ENCODE results near the gene C1orf53.
"Not testable (repeated sequence)": the region's sequence is repeated elsewhere in the genome, so short reads cannot be mapped to it uniquely, and the experiment has no call there.

Gene C1orf53

DNA sequence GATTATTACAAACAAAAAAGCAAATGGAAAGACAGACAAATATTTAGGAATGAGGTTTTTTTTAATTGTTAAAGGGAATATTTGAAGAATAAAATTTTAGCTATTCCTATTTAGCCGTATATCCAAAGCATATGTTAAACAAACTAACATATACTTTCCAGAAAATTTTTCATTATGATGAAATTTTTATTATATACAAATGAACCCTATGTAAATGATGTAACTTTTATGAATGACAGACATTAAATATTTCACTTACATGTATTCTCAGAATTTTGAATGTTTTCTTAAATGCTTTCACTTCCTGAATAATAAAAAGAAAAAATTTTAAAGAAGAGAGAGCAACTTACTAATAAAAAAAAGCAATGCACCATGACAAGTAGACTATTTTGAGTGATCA is 30.6 kb downstream of the C1orf53 start:
- H4K20me1 ChIP-seq (ENCODE audit: insufficient read depth, low read length) = no peaks in the 10 kb centered on the region
- no peaks in the 10 kb centered on the region for H3K9me3 ChIP-seq (ENCODE audit: insufficient read depth, low read length)
- H3K36me3 ChIP-seq (replicated peaks; ENCODE audit: low read depth, low read length) = no peaks in the 10 kb centered on the region
- peaks cover 17% of the 10 kb centered on the region for H3K4me1 ChIP-seq (ENCODE audit: low read length)
- peaks cover 23% of the 10 kb centered on the region for H3K27me3 ChIP-seq (ENCODE audit: low read depth, low read length)
- H3K27ac ChIP-seq (ENCODE audit: low read length) = no peak overlapping the region
- H3K79me2 ChIP-seq (ENCODE audit: low read length) = no peaks in the 10 kb centered on the region
- H3K9ac ChIP-seq (ENCODE audit: low read length) = no peak overlapping the region
- H2AFZ ChIP-seq (ENCODE audit: low read depth, low read length) = no peak overlapping the region
- TF ChIP-seq, protein P1, sequence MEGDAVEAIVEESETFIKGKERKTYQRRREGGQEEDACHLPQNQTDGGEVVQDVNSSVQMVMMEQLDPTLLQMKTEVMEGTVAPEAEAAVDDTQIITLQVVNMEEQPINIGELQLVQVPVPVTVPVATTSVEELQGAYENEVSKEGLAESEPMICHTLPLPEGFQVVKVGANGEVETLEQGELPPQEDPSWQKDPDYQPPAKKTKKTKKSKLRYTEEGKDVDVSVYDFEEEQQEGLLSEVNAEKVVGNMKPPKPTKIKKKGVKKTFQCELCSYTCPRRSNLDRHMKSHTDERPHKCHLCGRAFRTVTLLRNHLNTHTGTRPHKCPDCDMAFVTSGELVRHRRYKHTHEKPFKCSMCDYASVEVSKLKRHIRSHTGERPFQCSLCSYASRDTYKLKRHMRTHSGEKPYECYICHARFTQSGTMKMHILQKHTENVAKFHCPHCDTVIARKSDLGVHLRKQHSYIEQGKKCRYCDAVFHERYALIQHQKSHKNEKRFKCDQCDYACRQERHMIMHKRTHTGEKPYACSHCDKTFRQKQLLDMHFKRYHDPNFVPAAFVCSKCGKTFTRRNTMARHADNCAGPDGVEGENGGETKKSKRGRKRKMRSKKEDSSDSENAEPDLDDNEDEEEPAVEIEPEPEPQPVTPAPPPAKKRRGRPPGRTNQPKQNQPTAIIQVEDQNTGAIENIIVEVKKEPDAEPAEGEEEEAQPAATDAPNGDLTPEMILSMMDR (IDR thresholded peaks at IDR 0.05; ENCODE audit: low read depth, low read length) = no peak
- TF ChIP-seq EZH2phosphoT487 (IDR thresholded peaks at IDR 0.05; ENCODE audit: low read depth) = no peak
- H3K4me2 ChIP-seq (ENCODE audit: low read length) = peak overlapping the region; percentile 42; the same call in 1 of the 2 replicates
- no peak overlapping the region for H3K4me3 ChIP-seq (ENCODE audit: low read length)

DNA sequence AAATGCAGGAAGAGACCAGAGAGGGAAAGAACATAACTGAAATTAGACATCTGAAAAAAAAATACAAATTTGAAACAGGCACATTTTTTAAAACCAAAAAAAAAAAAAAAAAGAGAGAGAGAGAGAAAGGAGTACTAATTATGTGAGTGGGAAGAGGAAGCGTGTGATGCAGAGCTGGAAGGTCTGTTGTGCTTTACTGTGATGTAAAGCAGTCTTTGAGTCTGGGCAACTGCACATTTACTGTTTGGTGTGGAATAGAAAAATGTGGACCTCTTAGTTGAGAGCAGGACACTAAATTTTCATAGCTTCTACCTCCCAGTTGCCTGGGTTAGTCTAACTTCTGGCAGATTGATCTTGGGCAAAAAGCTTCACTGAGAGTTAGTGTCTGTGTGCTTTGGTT is 31.2 kb downstream of the C1orf53 start:
- H3K4me3 ChIP-seq (ENCODE audit: low read length) = 0 out of 2 replicates have a peak overlapping the region, but pooled peaks have one; percentile 7
- peaks cover 12% of the 10 kb centered on the region for H3K4me1 ChIP-seq (ENCODE audit: low read length)
- no peaks in the 10 kb centered on the region for H3K79me2 ChIP-seq (ENCODE audit: low read length)
- H3K27me3 ChIP-seq (ENCODE audit: low read depth, low read length) = peaks cover 24% of the 10 kb centered on the region
- TF ChIP-seq EZH2phosphoT487 (IDR thresholded peaks at IDR 0.05; ENCODE audit: low read depth) = no peak
- TF ChIP-seq, protein P1 (IDR thresholded peaks at IDR 0.05; ENCODE audit: low read depth, low read length) = no peak
- peak overlapping the region; percentile 35; the same call in 1 of the 2 replicates for H2AFZ ChIP-seq (ENCODE audit: low read depth, low read length)
- H3K9me3 ChIP-seq (ENCODE audit: insufficient read depth, low read length) = no peaks in the 10 kb centered on the region
- no peak overlapping the region for H3K27ac ChIP-seq (ENCODE audit: low read length)
- H4K20me1 ChIP-seq (ENCODE audit: insufficient read depth, low read length) = no peaks in the 10 kb centered on the region
- no peak overlapping the region for H3K9ac ChIP-seq (ENCODE audit: low read length)
- H3K36me3 ChIP-seq (replicated peaks; ENCODE audit: low read depth, low read length) = no peaks in the 10 kb centered on the region
- peak overlapping the region; percentile 42 for H3K4me2 ChIP-seq (ENCODE audit: low read length)

DNA sequence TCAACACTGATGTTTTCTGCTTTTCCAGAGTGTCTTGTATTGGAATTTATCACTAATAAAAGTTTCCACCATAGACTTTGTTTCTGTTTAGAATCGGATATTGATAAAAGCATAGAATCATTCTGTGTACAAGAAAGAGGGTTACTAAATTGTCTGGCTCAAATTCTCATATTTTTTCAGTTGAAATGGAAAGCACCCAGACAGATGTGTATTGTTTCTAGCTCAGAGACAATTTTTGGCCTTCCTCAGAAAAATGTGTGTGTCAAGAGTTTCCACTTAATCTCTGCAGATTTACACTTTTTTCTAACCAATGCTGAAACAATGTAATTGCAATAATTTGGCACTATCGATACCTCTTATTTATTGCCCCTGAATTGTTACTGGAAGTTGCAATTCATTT is 35.0 kb downstream of the C1orf53 start:
- Histone ChIP-seq H3K27me3 (ENCODE audit: low read depth, low read length) (0 out of 2 replicates have a peak, but pooled peaks cover 4% of the 10 kb centered on the region), H3K9me3 (ENCODE audit: insufficient read depth, low read length) (no peaks in the 10 kb centered on the region), H3K4me1 (ENCODE audit: low read length) (peaks cover 10% of the 10 kb centered on the region), H3K36me3 (replicated peaks; ENCODE audit: low read depth, low read length) (no peaks in the 10 kb centered on the region), H3K4me3 (ENCODE audit: low read length) (no peak overlapping the region), H4K20me1 (ENCODE audit: insufficient read depth, low read length) (no peaks in the 10 kb centered on the region), H3K4me2 (ENCODE audit: low read length) (no peak overlapping the region), H3K79me2 (ENCODE audit: low read length) (no peaks in the 10 kb centered on the region), H3K27ac (ENCODE audit: low read length) (no peak overlapping the region), H3K9ac (ENCODE audit: low read length) (no peak overlapping the region), H2AFZ (ENCODE audit: low read depth, low read length) (no peak overlapping the region)
- TF ChIP-seq, protein P1 (IDR thresholded peaks at IDR 0.05; ENCODE audit: low read depth, low read length) = no peak
- no peak for TF ChIP-seq EZH2phosphoT487 (IDR thresholded peaks at IDR 0.05; ENCODE audit: low read depth)

DNA sequence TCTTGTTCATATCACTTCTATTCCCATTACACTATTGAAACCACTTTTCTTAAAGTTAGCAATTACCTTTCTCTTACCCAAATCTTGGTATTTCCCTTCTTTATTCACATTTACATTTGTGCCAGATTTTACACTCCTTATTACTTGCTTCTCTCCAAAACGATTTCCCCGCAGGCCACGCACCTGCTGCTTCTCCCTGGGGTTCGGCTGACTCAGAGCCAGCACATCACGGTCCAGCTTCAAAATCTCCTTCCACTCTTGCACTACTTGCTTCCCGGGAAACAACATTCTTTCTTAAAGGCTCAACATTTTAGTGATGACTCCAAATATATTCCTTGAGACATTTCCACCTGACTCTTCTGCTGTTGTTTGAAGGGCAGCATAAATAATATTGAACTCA is 35.5 kb downstream of the C1orf53 start:
- H3K4me1 ChIP-seq (ENCODE audit: low read length) = peaks cover 10% of the 10 kb centered on the region
- no peaks in the 10 kb centered on the region for H4K20me1 ChIP-seq (ENCODE audit: insufficient read depth, low read length)
- no peak overlapping the region for H3K9ac ChIP-seq (ENCODE audit: low read length)
- H3K36me3 ChIP-seq (replicated peaks; ENCODE audit: low read depth, low read length) = no peaks in the 10 kb centered on the region
- no peak overlapping the region for H2AFZ ChIP-seq (ENCODE audit: low read depth, low read length)
- H3K79me2 ChIP-seq (ENCODE audit: low read length) = no peaks in the 10 kb centered on the region
- TF ChIP-seq EZH2phosphoT487 (IDR thresholded peaks at IDR 0.05; ENCODE audit: low read depth) = no peak
- TF ChIP-seq, protein P1 (IDR thresholded peaks at IDR 0.05; ENCODE audit: low read depth, low read length) = no peak
- no peaks in the 10 kb centered on the region for H3K9me3 ChIP-seq (ENCODE audit: insufficient read depth, low read length)
- no peak overlapping the region for H3K27ac ChIP-seq (ENCODE audit: low read length)
- H3K4me2 ChIP-seq (ENCODE audit: low read length) = no peak overlapping the region
- H3K27me3 ChIP-seq (ENCODE audit: low read depth, low read length) = 0 out of 2 replicates have a peak, but pooled peaks cover 4% of the 10 kb centered on the region
- no peak overlapping the region for H3K4me3 ChIP-seq (ENCODE audit: low read length)

DNA sequence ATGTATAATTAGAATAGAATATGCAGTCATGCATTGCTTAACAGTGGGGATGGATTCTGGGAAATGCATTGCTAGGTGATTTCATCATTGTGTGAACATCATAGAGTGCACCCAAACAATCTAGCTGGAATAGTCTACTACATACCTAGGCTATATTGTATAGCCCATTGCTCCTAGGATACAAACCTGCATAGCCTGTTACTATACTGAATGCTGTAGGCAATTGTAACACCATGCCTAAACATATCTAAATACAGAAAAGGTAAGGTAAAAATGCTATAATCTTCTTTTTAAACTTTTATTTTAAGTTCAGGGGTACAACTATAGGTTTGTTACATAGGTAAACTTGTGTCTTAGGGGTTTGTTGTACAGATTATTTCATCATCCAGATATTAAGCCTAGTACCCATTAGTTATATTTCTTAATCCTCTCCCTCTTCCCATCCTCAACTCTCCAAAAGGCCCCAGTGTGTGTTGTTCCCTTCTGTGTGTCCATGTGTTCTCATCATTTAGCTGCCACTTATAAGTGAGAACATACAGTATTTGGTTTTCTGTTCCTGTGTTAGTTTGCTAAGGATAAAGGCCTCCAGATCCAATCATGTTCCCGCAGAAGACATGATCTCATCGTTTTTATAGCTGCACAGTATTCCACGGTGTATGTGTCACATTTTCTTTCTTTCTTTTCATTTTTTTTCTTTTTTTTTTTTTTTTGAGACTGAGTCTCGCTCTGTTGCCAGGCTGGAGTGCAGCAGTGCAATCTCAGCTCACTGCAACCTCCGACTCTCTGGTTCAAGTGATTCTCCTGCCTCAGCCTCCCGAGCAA is 36.9 kb downstream of the C1orf53 start:
- H3K27ac ChIP-seq (ENCODE audit: low read length); H3K9me3 ChIP-seq (ENCODE audit: insufficient read depth, low read length); H3K27me3 ChIP-seq (ENCODE audit: low read depth, low read length); H3K36me3 ChIP-seq (replicated peaks; ENCODE audit: low read depth, low read length); H3K4me1 ChIP-seq (ENCODE audit: low read length); H4K20me1 ChIP-seq (ENCODE audit: insufficient read depth, low read length); H3K4me2 ChIP-seq (ENCODE audit: low read length); H3K79me2 ChIP-seq (ENCODE audit: low read length); H3K4me3 ChIP-seq (ENCODE audit: low read length); H2AFZ ChIP-seq (ENCODE audit: low read depth, low read length); H3K9ac ChIP-seq (ENCODE audit: low read length): not testable (repeated sequence)
